Rectal smooth muscle tissue (tissue), 1 donor: Measurements from ENCODE around the gene TCF4.

Experiments used
- H3K27ac ChIP-seq: one replicate; pipeline ENCODE4 v1.7.0; 2013; ENCODE audit warnings: low read depth, low read length, inconsistent platforms
- H3K27me3 ChIP-seq: one replicate; pipeline ENCODE4 v1.7.0; 2013; ENCODE audit warnings: low read length; ENCODE audit not compliant: control insufficient read depth, insufficient read depth
- H3K36me3 ChIP-seq: one replicate; pipeline ENCODE4 v1.7.0; 2013; ENCODE audit warnings: low read length; ENCODE audit not compliant: control insufficient read depth, insufficient read depth
- H3K4me1 ChIP-seq: one replicate; pipeline ENCODE4 v1.7.0; 2013; ENCODE audit warnings: low read length; ENCODE audit not compliant: control insufficient read depth, insufficient read depth
- H3K4me3 ChIP-seq: one replicate; pipeline ENCODE4 v1.7.0; 2013; ENCODE audit warnings: low read length
- H3K9ac ChIP-seq: one replicate; pipeline ENCODE4 v1.7.0; 2013; ENCODE audit warnings: low read length

The TCF4 gene

DNA sequence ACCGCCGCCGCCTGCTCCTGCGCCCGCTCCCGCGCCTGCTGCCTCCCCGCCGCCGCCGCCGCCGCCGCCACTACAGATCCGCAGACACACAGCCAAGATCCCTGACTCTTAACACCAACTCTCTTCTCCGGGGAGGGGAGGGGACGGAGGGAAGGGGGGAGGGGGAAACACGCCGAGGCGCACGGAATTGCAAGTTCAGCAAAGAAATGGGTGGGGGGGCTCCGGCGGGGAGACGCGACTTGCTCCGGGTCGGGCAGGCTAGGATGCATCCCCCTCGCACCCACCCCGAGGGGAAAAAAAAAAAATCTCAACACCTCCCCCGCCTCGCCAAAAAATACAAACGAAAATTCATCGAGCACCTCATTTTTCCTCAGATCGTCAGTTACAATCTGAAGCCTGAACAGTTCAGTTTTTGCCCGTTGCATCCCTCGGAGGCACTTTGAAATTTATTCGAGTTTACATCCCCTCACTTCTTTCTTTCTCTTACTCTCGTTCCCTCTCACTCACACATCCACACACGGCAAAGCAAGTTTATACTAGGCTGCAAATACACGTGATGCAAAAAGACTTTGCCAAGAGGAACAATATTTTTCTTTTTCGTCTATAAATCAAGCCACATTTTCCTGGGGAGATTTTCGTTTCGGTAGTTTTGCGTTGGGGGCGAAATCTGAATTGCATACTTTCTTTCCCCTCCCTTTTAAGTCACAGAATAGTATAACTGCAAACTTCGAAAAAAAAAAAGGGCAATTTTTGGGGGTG lies at the start of gene TCF4:
Gene TCF4, minus strand, starts transcription at position 82 of the 759 bp plus-strand sequence. CDS start 1,076 bp downstream, outside the sequence.
- Histone ChIP-seq H3K27ac (peak within 1 kb of the TSS; percentile 81), H3K27me3 (no peaks in the 10 kb centered on the region), H3K4me3 (peak within 1 kb of the TSS; percentile 71), H3K36me3 (no peaks in the 10 kb centered on the region), H3K4me1 (peaks cover 8% of the 10 kb centered on the region), H3K9ac (no peak within 1 kb of the TSS)

DNA sequence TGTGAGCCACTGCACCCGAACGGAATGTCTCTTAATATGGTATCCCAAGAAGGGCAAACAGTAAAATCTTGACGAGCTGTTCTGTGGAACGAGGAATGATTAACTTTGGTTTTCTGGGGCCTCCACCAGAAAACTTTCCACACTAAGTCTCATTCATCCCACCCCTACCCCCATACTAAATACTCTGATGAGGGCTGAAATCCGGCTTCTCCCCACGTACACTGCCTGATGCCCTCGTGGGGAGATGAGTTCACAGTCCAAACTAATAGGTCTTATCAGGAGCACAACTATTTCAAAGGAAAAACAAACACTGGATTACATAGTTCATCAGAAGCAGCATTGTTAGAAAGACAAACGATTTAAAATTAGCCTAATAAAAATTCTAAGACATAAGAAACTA lies 49.2 kb upstream of the TCF4 start:
- Histone ChIP-seq H3K4me3 (no peak overlapping the region), H3K27ac (no peak overlapping the region), H3K36me3 (no peaks in the 10 kb centered on the region), H3K9ac (no peak overlapping the region), H3K4me1 (no peaks in the 10 kb centered on the region), H3K27me3 (no peaks in the 10 kb centered on the region)

DNA sequence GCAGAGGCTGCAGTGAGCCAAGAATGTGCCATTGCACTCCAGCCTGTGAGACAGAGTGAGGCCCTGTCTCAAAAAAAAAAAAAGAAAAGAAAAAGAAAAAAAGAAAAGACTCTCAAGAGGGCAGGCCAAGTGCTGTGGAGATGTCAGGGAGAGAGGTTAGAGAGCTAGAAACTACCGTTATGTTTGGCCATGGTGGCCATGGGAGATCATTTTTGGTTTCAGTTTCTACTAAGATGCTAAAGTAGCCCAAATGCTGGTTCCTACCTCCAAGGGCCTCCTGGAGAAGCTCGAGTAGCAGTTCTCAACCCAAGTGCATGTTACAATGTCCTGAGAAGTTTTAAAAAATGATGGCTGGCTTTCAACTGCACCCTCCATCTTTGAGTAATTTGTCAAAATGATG lies 47.4 kb upstream of the TCF4 start:
- no peak overlapping the region for H3K27ac ChIP-seq
- no peak overlapping the region for H3K4me3 ChIP-seq

DNA sequence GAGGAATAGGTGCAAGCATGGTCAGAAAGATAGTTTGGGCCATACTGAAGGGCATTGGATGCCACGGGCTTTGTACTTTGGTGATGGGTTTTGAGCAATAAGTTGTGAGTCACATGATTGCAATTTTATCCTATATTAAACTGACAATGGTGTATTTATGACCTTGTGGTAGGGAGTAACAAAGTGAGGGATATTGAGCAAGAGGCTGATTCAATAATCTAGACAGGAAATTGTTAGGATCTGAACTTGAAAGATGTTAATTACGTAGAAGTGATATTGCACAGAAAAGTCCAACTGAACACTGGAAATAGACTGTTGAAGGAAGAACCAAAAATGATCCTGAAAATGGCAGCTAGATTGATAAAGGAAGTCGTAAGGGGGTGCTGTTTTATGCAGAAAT lies 46.6 kb upstream of the TCF4 start:
- Histone ChIP-seq H3K4me1 (no peaks in the 10 kb centered on the region), H3K27ac (no peak overlapping the region), H3K4me3 (no peak overlapping the region), H3K9ac (no peak overlapping the region), H3K36me3 (no peaks in the 10 kb centered on the region), H3K27me3 (no peaks in the 10 kb centered on the region)

More for the DNA sequence above, 47.4 kb upstream of the TCF4 start:
- Histone ChIP-seq H3K9ac (no peak overlapping the region), H3K4me1 (no peaks in the 10 kb centered on the region), H3K27me3 (no peaks in the 10 kb centered on the region), H3K36me3 (no peaks in the 10 kb centered on the region)

DNA sequence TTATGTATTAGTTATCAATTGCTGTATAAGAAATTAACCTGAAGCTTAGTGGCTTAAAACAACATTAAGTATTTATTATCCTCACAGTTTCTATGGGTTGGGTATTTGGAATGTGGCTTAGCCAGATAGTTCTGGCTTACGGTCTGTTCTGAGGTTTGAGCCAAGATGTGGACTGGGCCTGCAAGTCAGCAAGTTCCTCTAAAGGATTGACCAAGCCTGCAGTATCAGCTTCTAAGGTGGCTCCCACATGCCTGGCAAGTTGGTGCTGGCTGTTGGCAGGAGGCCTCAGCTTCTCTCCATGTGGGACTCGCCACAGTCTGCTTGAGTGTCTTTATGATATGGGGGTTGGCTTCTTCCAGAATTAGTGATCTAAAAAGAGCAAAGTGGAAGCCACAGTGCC lies 45.0 kb upstream of the TCF4 start:
- Histone ChIP-seq H3K9ac (no peak overlapping the region), H3K4me3 (no peak overlapping the region), H3K36me3 (no peaks in the 10 kb centered on the region), H3K27ac (no peak overlapping the region), H3K4me1 (no peaks in the 10 kb centered on the region), H3K27me3 (no peaks in the 10 kb centered on the region)

DNA sequence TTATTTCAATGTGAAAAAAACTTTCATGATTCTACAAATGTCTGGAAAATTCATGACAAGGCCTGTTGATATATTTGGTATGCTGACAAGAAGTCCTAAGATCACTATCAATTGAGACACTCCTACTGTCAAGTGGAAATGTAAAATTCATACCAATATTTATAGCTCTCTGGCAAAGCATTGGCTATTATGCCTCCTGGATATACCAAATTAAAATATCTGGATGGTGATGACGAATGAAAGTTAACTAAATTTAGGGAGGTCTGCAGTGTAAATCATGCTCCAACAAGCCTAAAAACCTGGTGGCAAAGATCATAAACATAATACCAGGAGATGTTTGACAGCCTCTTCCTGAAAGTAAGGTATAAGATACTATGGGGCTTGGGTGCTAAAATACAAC lies 41.1 kb upstream of the TCF4 start:
- H3K9ac ChIP-seq, result no peak overlapping the region
- H3K4me3 ChIP-seq, result no peak overlapping the region
- no peak overlapping the region for H3K27ac ChIP-seq
- no peaks in the 10 kb centered on the region for H3K4me1 ChIP-seq
- no peaks in the 10 kb centered on the region for H3K36me3 ChIP-seq
- no peaks in the 10 kb centered on the region for H3K27me3 ChIP-seq

DNA sequence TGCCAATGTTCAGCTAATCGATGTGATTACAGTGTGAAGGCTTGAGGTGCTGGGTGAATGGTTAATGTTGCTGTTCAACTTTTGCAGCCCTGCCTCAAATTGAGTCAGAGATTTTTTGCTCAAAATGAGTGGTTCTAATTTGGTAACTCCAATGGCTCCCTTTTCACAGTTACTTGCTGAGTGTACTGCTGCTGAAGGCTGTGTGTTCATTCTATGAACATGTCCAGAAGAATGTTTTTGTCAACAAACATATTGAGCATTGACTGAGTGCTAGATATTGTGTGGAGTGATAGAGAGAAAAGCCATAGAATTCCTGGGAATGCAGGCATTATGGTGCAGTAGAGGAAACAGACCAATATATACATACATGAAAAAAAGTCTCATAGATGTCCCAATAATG lies 39.0 kb upstream of the TCF4 start:
- H3K27ac ChIP-seq, result no peak overlapping the region
- H3K36me3 ChIP-seq, result no peaks in the 10 kb centered on the region
- H3K4me3 ChIP-seq, result no peak overlapping the region
- H3K9ac ChIP-seq, result no peak overlapping the region
- H3K4me1 ChIP-seq, result no peaks in the 10 kb centered on the region
- H3K27me3 ChIP-seq, result no peaks in the 10 kb centered on the region

DNA sequence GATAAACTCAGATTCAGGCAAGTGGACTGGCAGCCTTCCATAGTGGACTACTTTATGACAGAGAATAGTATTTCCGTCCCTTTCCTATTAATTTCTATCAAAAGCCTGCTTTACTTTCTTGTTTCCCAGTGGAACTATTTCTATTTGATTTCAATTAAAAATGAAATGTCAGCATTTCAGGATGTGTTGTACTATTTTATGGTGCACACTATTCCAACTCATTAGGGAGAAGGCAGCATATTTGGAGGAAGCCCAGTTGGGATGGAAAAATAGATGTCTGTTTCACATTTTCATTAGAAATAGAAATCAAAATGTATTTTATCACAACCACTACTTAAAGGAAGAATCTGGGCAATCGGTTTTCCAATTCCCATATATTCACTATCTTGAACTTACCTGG lies 37.9 kb upstream of the TCF4 start:
- no peak overlapping the region for H3K27ac ChIP-seq
- H3K4me3 ChIP-seq, result no peak overlapping the region
- no peaks in the 10 kb centered on the region for H3K36me3 ChIP-seq
- H3K4me1 ChIP-seq, result no peaks in the 10 kb centered on the region
- no peaks in the 10 kb centered on the region for H3K27me3 ChIP-seq
- H3K9ac ChIP-seq, result no peak overlapping the region

DNA sequence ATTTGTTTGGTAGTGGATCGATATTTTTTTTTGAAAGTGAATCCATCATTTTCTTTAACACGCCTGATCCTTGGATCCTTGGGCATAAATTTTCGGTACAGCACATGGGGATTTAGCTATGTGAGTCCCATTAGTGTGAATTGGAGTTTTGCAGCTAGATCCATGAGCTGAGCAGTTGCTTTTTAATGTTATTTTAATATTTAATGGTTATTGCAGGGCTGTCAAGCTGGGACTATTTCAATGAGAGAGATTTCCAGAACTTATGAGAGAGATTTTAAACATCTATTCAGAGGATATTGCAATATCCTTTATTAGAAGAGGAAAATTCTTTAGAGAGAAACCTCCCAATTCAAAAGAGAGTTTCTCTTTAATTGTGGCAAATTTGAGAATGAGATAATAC lies 35.6 kb upstream of the TCF4 start:
- no peaks in the 10 kb centered on the region for H3K36me3 ChIP-seq
- no peak overlapping the region for H3K4me3 ChIP-seq
- H3K9ac ChIP-seq, result no peak overlapping the region
- no peak overlapping the region for H3K27ac ChIP-seq
- no peaks in the 10 kb centered on the region for H3K27me3 ChIP-seq
- H3K4me1 ChIP-seq, result no peaks in the 10 kb centered on the region

DNA sequence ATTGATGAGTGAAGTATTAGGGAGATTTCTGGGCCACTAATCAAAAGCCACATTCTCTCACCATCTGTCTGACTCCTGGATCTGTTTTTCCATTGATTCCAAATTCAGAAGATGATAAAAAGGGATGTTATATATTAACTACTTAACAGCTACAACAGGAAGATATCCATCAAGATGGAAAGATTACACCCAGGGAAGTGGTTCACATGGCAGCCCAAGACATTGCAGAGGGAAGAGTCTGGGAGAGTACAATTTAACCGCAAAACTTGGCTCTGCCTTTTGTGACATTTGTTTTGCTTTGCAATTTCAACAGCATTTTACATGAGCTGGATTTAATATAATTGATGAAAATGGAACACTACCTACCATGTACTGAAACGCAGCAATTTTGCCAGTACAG lies 22.5 kb upstream of the TCF4 start:
- Histone ChIP-seq H3K27me3 (no peaks in the 10 kb centered on the region), H3K4me3 (no peak overlapping the region), H3K9ac (no peak overlapping the region), H3K36me3 (no peaks in the 10 kb centered on the region), H3K4me1 (no peaks in the 10 kb centered on the region), H3K27ac (no peak overlapping the region)

DNA sequence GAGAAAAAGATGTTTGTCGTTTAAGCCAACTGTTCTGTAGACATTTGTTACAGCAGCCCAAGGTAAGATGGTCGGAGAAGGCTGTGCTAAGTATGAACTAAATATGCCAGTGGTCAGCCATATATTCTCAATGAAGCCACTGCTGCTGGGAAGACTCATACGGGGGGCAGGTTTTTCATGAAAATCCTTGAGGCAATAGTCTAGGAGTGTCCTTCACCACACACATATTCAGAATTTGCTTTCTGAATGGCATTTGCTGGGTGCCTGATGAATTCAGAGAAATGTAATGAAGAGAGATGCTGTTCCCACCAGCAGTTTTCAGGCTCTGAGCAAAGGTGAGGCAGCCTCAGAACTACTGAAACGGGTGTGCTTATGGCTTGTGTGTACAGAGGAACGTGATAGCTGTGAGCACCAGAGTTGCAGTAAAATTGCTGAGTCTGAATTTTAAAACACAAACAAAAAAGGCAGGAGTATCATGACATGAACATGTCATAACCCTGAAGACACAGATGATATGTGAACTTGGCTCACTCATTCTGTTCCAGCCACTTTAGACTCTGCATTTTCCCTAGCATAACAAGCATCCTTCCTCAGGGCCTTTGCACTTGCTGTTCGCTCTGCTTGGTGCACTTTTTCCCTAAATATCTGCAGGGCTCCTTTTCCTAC lies 21.3 kb upstream of the TCF4 start:
- Histone ChIP-seq H3K9ac (no peak overlapping the region), H3K27me3 (no peaks in the 10 kb centered on the region), H3K4me3 (no peak overlapping the region), H3K4me1 (no peaks in the 10 kb centered on the region), H3K36me3 (no peaks in the 10 kb centered on the region), H3K27ac (no peak overlapping the region)

DNA sequence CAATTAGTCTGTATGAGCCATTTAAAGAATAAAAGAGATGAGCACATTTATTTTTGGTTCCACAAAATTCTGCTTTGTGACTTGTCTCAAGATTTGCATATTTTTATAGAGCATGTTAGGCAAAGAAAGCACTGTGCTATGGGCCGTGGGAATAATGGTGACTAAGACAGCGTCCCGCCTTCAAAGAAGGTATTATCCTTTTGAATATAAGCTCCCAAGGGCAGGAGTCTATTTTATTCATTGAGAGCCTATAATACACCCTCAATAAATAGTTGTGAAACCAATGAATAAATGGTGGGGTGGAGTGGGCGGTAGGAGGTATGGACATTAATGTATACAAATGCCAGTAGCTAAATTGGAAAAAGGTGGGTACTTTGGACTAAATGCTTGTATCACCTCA lies 20.5 kb upstream of the TCF4 start:
- H3K4me1 ChIP-seq, result no peaks in the 10 kb centered on the region
- no peaks in the 10 kb centered on the region for H3K36me3 ChIP-seq
- no peak overlapping the region for H3K4me3 ChIP-seq
- no peaks in the 10 kb centered on the region for H3K27me3 ChIP-seq
- H3K27ac ChIP-seq, result no peak overlapping the region
- H3K9ac ChIP-seq, result no peak overlapping the region

DNA sequence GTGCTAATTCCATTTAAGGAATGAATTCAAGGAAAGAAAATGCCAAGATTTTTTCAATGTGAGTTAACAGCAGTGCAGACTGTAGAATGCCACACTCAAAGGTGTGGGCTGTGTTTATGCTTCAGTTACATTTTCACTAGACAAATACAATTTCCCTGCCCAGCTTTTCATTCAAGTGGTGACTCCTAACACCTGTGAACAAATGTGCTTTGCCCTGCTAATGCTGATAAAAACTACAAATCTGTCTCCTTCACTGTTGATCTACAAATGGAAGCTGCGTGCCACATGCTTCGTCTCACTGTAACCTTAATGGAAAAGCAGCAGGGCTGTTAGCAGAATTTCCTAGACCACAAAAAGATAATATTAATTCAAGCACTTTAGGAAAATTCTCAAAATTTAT lies 19.8 kb upstream of the TCF4 start:
- Histone ChIP-seq H3K36me3 (no peaks in the 10 kb centered on the region), H3K4me1 (no peaks in the 10 kb centered on the region), H3K4me3 (no peak overlapping the region), H3K27ac (no peak overlapping the region), H3K9ac (no peak overlapping the region), H3K27me3 (no peaks in the 10 kb centered on the region)
